GM19397 (cell line): ENCODE data around the gene TMEM127.

Experiments
- ATAC-seq: cut with Tn5 transposase; IDR thresholded peaks from one replicate; pipeline ENCODE4 v1.9.1; 2021; ENCODE audit warnings: mild to moderate bottlenecking, moderate library complexity; ENCODE audit not compliant: unreplicated experiment

Gene TMEM127

GRCh38 chr2:96207774-96208142 is 58.0 kb downstream of the TMEM127 start:
- ATAC-seq, result no peak

GRCh38 chr2:96207073-96207773 is 58.6 kb downstream of the TMEM127 start:
- no peak for ATAC-seq

GRCh38 chr2:96205888-96206287 is 59.9 kb downstream of the TMEM127 start:
- no peak for ATAC-seq

GRCh38 chr2:96204836-96205624 is 60.8 kb downstream of the TMEM127 start:
- ATAC-seq, result no peak

GRCh38 chr2:96203130-96204028 is 62.4 kb downstream of the TMEM127 start:
- no peak for ATAC-seq

- ATAC-seq, result no peak
Measured at GRCh38 chr2:96202152-96202854, 63.5 kb downstream of the TMEM127 start.

GRCh38 chr2:96201338-96201737 is 64.5 kb downstream of the TMEM127 start:
- ATAC-seq, result no peak

- no peak for ATAC-seq
Measured at GRCh38 chr2:96198921-96199320, 66.9 kb downstream of the TMEM127 start.
